HL-60 (cell line): ENCODE results near the gene SLC35B2.
A peak's percentile ranks its signal among the peaks of the same experiment; 100 is the strongest.

Source experiments
- DNase-seq, 2 experiments: peaks; one replicate each; pipeline ENCODE4 v3.0.0-alpha.2; 2010 to 2020; ENCODE audit warnings: low read depth in 1 of 2, low spot score in 1 of 2
- H3K27ac ChIP-seq: fragments of 250-450 bp; sonication (Bioruptor Pico); replicated peaks from 2 replicates; pipeline ENCODE4 v1.5.1; 2020; ENCODE audit warnings: mild to moderate bottlenecking, moderate library complexity
- H3K27me3 ChIP-seq: fragments of 250-450 bp; sonication (Bioruptor Pico); 2 replicates; pipeline ENCODE4 v1.5.1; 2021; ENCODE audit warnings: mild to moderate bottlenecking, moderate library complexity; ENCODE audit not compliant: insufficient read depth, poor library complexity, severe bottlenecking
- H3K4me3 ChIP-seq: replicated peaks from 2 replicates; pipeline ENCODE4 v1.5.1; 2011; ENCODE audit warnings: mild to moderate bottlenecking, control low read depth, low read length; ENCODE audit not compliant: insufficient read depth
- CTCF ChIP-seq: IDR thresholded peaks from one replicate; pipeline ENCODE4 v1.5.1; 2011; ENCODE audit warnings: low read length, control low read depth, inconsistent platforms; ENCODE audit not compliant: insufficient read depth
- GABPA ChIP-seq: IDR thresholded peaks from 2 replicates; pipeline ENCODE4 v1.6.1; 2012; ENCODE audit warnings: low read depth
- POLR2AphosphoS5 ChIP-seq: IDR thresholded peaks from 2 replicates; pipeline ENCODE4 v1.6.1; 2012; ENCODE audit warnings: low read depth
- REST ChIP-seq: IDR thresholded peaks from 2 replicates; pipeline ENCODE4 v1.6.1; 2012; ENCODE audit warnings: low read depth; ENCODE audit not compliant: insufficient replicate concordance
- SPI1 ChIP-seq: IDR thresholded peaks from 2 replicates; pipeline ENCODE4 v1.6.1; 2012; ENCODE audit warnings: low read depth, mild to moderate bottlenecking, borderline replicate concordance

SLC35B2 gene

GRCh38 chr6:44255871-44256774 lies 1.2 kb downstream of the SLC35B2 start:
- Histone ChIP-seq H3K4me3 (peak overlapping the region; percentile 91), H3K27ac (peak overlapping the region; percentile 81), H3K27me3 (no peaks in the 10 kb centered on the region)
- TF ChIP-seq CTCF, result no peak
- TF ChIP-seq SPI1, result no peak
- TF ChIP-seq GABPA, result no peak
- no peak for TF ChIP-seq REST
- DNase-seq, result no peak

- Histone ChIP-seq H3K27me3 (no peaks in the 10 kb centered on the region), H3K27ac (no peak overlapping the region), H3K4me3 (no peak overlapping the region)
- DNase-seq, result no peak
- TF ChIP-seq GABPA (no peak), REST (peak; percentile 32), POLR2AphosphoS5 (peak; percentile 33)
Observed at GRCh38 chr6:44255105-44255808, 2.1 kb downstream of the SLC35B2 start.

- no peak for TF ChIP-seq GABPA
- TF ChIP-seq SPI1, result no peak
- peak; percentile 88 for TF ChIP-seq POLR2AphosphoS5
- TF ChIP-seq REST, result no peak
- no peak for TF ChIP-seq CTCF
- no peak overlapping the region for H3K27ac ChIP-seq
- H3K4me3 ChIP-seq, result no peak overlapping the region
- no peaks in the 10 kb centered on the region for H3K27me3 ChIP-seq
- DNase-seq, result no peak
Observed at GRCh38 chr6:44254191-44255104, 2.9 kb downstream of the SLC35B2 start.
